MM.1S (cell line): ENCODE measurements around the gene SORBS2.
"Not testable (repeated sequence)": the region's sequence is repeated elsewhere in the genome, so short reads cannot be mapped to it uniquely, and the experiment has no call there.

Source experiments
- EZH2phosphoT487 ChIP-seq: fragments of 300-600 bp; sonication (generic); IDR thresholded peaks from 2 replicates; pipeline ENCODE4 v1.6.1; 2018; ENCODE audit warnings: antibody characterized with exemption, low read length
- TF ChIP-seq, protein P1 (sequence below): fragments of 300-600 bp; sonication (generic); IDR thresholded peaks from 2 replicates; pipeline ENCODE4 v1.5.1; 2016; ENCODE audit warnings: antibody characterized with exemption, low read length, mixed read lengths

GRCh38 chr4:185559251-185559914 is 252.6 kb downstream of the SORBS2 start:
- TF ChIP-seq, protein P1, sequence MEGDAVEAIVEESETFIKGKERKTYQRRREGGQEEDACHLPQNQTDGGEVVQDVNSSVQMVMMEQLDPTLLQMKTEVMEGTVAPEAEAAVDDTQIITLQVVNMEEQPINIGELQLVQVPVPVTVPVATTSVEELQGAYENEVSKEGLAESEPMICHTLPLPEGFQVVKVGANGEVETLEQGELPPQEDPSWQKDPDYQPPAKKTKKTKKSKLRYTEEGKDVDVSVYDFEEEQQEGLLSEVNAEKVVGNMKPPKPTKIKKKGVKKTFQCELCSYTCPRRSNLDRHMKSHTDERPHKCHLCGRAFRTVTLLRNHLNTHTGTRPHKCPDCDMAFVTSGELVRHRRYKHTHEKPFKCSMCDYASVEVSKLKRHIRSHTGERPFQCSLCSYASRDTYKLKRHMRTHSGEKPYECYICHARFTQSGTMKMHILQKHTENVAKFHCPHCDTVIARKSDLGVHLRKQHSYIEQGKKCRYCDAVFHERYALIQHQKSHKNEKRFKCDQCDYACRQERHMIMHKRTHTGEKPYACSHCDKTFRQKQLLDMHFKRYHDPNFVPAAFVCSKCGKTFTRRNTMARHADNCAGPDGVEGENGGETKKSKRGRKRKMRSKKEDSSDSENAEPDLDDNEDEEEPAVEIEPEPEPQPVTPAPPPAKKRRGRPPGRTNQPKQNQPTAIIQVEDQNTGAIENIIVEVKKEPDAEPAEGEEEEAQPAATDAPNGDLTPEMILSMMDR, result not testable (repeated sequence)
- TF ChIP-seq EZH2phosphoT487, result not testable (repeated sequence)
